Stimulated activated CD4-positive, alpha-beta T cell treated with anti-CD3 and anti-CD28 coated beads, Interleukin-4, amount 100 ng/mL, for 48 hours (primary cell): ENCODE data around the gene GM2A.
"Not testable (repeated sequence)": the region's sequence is repeated elsewhere in the genome, so short reads cannot be mapped to it uniquely, and the experiment has no call there.

ENCODE experiments used
- DNase-seq, 2 donors: peaks; one replicate each; pipeline ENCODE4 v3.0.0-alpha.2; 2020; ENCODE audit warnings: low read depth in 2 of 2

GM2A gene

GRCh38 chr5:151251621-151252020, 1.4 kb upstream of the GM2A start:
- DNase-seq: no peak

GRCh38 chr5:151253605-151253950, 593 bp downstream of the GM2A start:
- DNase-seq: no peak

- no peak for DNase-seq
Observed at GRCh38 chr5:151254556-151254955, 1.6 kb downstream of the GM2A start.

- DNase-seq: not testable (repeated sequence)
Observed at GRCh38 chr5:151254990-151255389, 2.0 kb downstream of the GM2A start.

GRCh38 chr5:151255621-151256286, 2.8 kb downstream of the GM2A start:
- no peak for DNase-seq

- no peak for DNase-seq
Observed at GRCh38 chr5:151257731-151258181, 4.8 kb downstream of the GM2A start.

GRCh38 chr5:151258201-151258611, 5.2 kb downstream of the GM2A start:
- no peak for DNase-seq

- DNase-seq: no peak
Observed at GRCh38 chr5:151258816-151259215, 5.8 kb downstream of the GM2A start.

- no peak for DNase-seq
Observed at GRCh38 chr5:151259931-151260330, 6.9 kb downstream of the GM2A start.

- DNase-seq: no peak
Observed at GRCh38 chr5:151262532-151262931, 9.5 kb downstream of the GM2A start.

GRCh38 chr5:151264113-151264512, 11.1 kb downstream of the GM2A start:
- DNase-seq: peak in 1 of 2 donors; percentile 18

GRCh38 chr5:151267491-151268260, 14.7 kb downstream of the GM2A start:
- DNase-seq: no peak

GRCh38 chr5:151270599-151270998, 17.6 kb downstream of the GM2A start:
- peak in 1 of 2 donors; percentile 8 for DNase-seq

GRCh38 chr5:151271336-151271735, 18.4 kb downstream of the GM2A start:
- DNase-seq: no peak

GRCh38 chr5:151274666-151275065, 21.7 kb downstream of the GM2A start:
- no peak for DNase-seq

- no peak for DNase-seq
Observed at GRCh38 chr5:151275803-151276202, 22.8 kb downstream of the GM2A start.

GRCh38 chr5:151278845-151279244, 25.9 kb downstream of the GM2A start:
- DNase-seq: no peak

- DNase-seq: no peak
Observed at GRCh38 chr5:151280443-151280842, 27.5 kb downstream of the GM2A start.

GRCh38 chr5:151281001-151281639, 28.1 kb downstream of the GM2A start:
- DNase-seq: no peak

- DNase-seq: no peak
Observed at GRCh38 chr5:151283120-151283825, 30.3 kb downstream of the GM2A start.

- DNase-seq: peak in 1 of 2 donors; percentile 6
Observed at GRCh38 chr5:151284392-151284967, 31.5 kb downstream of the GM2A start.

- no peak for DNase-seq
Observed at GRCh38 chr5:151285683-151286082, 32.7 kb downstream of the GM2A start.
